Measurements from ENCODE around the gene ZNF155.

- TF ChIP-seq CTCF (IDR thresholded peaks at IDR 0.05): peak in 1 of 6 experiments; percentile 14
- TF ChIP-seq POLR2A (IDR thresholded peaks at IDR 0.05): no peak
Measured at GRCh38 chr19:44025217-44025936, 41.4 kb downstream of the ZNF155 start, which contains the start of gene ZNF222.

Measured in esophagus squamous epithelium (tissue), 4 donors.